ENCODE measurements around the gene GPR158.

DNA sequence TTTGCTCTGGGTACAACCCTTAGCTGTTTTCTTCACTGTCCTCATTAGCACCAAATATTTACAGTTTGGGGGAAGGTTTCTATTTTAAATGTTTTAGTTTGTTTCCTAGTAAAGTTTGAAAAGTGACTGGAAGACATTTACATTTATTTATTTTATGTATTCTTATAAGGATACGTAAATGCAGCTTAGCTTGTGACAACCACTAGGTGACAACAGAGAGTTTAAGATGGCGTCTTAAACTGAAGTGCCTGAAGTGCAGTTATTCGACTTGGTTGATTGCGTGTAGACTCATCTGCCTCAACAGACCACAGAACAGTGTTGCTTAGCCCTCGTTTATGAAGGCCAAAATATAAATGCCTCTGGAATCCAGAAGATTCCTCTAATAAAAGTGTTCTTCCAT, 381.1 kb downstream of the GPR158 start:
- TF ChIP-seq, protein P1, sequence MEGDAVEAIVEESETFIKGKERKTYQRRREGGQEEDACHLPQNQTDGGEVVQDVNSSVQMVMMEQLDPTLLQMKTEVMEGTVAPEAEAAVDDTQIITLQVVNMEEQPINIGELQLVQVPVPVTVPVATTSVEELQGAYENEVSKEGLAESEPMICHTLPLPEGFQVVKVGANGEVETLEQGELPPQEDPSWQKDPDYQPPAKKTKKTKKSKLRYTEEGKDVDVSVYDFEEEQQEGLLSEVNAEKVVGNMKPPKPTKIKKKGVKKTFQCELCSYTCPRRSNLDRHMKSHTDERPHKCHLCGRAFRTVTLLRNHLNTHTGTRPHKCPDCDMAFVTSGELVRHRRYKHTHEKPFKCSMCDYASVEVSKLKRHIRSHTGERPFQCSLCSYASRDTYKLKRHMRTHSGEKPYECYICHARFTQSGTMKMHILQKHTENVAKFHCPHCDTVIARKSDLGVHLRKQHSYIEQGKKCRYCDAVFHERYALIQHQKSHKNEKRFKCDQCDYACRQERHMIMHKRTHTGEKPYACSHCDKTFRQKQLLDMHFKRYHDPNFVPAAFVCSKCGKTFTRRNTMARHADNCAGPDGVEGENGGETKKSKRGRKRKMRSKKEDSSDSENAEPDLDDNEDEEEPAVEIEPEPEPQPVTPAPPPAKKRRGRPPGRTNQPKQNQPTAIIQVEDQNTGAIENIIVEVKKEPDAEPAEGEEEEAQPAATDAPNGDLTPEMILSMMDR (conservative IDR thresholded peaks at IDR 0.05), result no peak
- TF ChIP-seq EZH2 (IDR thresholded peaks at IDR 0.05; ENCODE audit: low read depth), result no peak
